Chondrocyte (in vitro differentiated cells): ENCODE results near the gene TTLL10. TPM values are rescaled to one million over a fixed set of nuclear protein-coding genes. Genes with fewer than 3 reads are reported as not detected.
A peak's percentile ranks its signal among the peaks of the same experiment; 100 is the strongest.

ENCODE experiments used
- DNase-seq: peaks from one replicate; pipeline ENCODE4 v3.0.0; 2021; ENCODE audit warnings: mixed read lengths, low spot score
- H3K27ac Mint-ChIP-seq: one replicate; pipeline ENCODE4 v1.8.0; 2021; ENCODE audit warnings: mild to moderate bottlenecking, moderate library complexity, mixed read lengths; ENCODE audit not compliant: unreplicated experiment
- H3K27me3 Mint-ChIP-seq: 2 replicates; pipeline ENCODE4 v1.8.0; 2021; ENCODE audit warnings: low read depth, mixed read lengths
- H3K36me3 Mint-ChIP-seq: 2 replicates; pipeline ENCODE4 v1.8.0; 2021; ENCODE audit warnings: low read depth, mixed read lengths
- H3K4me1 Mint-ChIP-seq: 2 replicates; pipeline ENCODE4 v1.8.0; 2021; ENCODE audit warnings: low read depth, mild to moderate bottlenecking, mixed read lengths
- H3K4me3 Mint-ChIP-seq: one replicate; pipeline ENCODE4 v1.8.0; 2021; ENCODE audit warnings: mild to moderate bottlenecking, moderate library complexity, mixed read lengths; ENCODE audit not compliant: unreplicated experiment
- H3K9me3 Mint-ChIP-seq: 2 replicates; pipeline ENCODE4 v1.8.0; 2021; ENCODE audit warnings: low read depth, mixed read lengths
- CTCF ChIP-seq: fragments of 200-600 bp; sonication (generic); IDR thresholded peaks from 2 replicates; pipeline ENCODE4 v1.5.0; 2021; ENCODE audit warnings: antibody characterized with exemption, mild to moderate bottlenecking, moderate library complexity
- total RNA-seq: library from RNA; stranded (reverse); gene quantifications from 3 replicates; pipeline ENCODE4 v1.2.1, GENCODE V29; 2021

The TTLL10 gene
- total RNA-seq, 1 donor from 2014 or later: not detected

DNA sequence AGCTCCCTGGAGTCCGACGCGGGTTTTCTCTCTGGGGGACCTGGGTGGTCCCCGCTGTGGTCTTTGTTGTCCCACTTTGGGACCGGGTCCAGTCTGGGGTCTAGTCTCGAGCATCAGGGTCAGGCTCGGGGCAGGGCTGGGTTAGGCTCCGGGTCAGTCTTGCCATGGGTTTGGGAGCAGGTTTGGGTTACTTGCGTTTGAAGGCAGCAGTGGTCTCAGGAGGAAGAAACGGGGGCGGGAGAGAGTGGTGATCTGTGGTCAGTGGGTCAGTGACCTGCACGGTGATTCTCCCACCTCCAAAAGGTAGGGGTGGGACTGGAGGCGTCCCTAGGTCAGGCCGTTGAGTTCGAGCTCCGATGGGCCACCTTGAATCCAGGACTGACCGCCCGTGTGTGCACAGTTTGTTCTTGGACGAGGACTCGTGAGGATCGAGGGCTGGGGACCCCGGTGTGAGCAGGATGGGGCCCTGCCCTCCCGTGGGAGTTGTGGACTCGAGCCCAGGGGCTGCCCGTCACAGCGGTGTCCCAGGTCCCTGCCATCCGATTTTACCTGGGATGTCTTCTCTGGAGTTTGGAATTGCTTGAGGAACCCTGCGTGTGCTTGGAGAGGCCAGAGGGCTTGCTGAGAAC lies 60.6 kb downstream of the TTLL10 start:
- no peak for DNase-seq
- H3K4me1 Mint-ChIP-seq: peaks cover 37% of the 10 kb centered on the region
- H3K36me3 Mint-ChIP-seq: peaks cover 7% of the 10 kb centered on the region
- no peak overlapping the region for H3K27ac Mint-ChIP-seq
- TF ChIP-seq CTCF: no peak
- no peaks in the 10 kb centered on the region for H3K9me3 Mint-ChIP-seq
- H3K4me3 Mint-ChIP-seq: peak overlapping the region; percentile 63
- no peaks in the 10 kb centered on the region for H3K27me3 Mint-ChIP-seq

- TF ChIP-seq CTCF: no peak
- Mint-ChIP-seq H3K36me3 (peaks cover 7% of the 10 kb centered on the region), H3K9me3 (no peaks in the 10 kb centered on the region), H3K4me1 (peaks cover 32% of the 10 kb centered on the region), H3K4me3 (no peak overlapping the region), H3K27me3 (no peaks in the 10 kb centered on the region), H3K27ac (no peak overlapping the region)
- no peak for DNase-seq
These were observed 61.5 kb downstream of the TTLL10 start for GRCh38 chr1:1235016-1235744.

GRCh38 chr1:1236176-1236763 lies 62.6 kb downstream of the TTLL10 start:
- Mint-ChIP-seq H3K27ac (no peak overlapping the region), H3K9me3 (no peaks in the 10 kb centered on the region), H3K4me1 (peaks cover 23% of the 10 kb centered on the region), H3K36me3 (peaks cover 7% of the 10 kb centered on the region), H3K4me3 (no peak overlapping the region), H3K27me3 (no peaks in the 10 kb centered on the region)
- DNase-seq: no peak
- no peak for TF ChIP-seq CTCF

DNA sequence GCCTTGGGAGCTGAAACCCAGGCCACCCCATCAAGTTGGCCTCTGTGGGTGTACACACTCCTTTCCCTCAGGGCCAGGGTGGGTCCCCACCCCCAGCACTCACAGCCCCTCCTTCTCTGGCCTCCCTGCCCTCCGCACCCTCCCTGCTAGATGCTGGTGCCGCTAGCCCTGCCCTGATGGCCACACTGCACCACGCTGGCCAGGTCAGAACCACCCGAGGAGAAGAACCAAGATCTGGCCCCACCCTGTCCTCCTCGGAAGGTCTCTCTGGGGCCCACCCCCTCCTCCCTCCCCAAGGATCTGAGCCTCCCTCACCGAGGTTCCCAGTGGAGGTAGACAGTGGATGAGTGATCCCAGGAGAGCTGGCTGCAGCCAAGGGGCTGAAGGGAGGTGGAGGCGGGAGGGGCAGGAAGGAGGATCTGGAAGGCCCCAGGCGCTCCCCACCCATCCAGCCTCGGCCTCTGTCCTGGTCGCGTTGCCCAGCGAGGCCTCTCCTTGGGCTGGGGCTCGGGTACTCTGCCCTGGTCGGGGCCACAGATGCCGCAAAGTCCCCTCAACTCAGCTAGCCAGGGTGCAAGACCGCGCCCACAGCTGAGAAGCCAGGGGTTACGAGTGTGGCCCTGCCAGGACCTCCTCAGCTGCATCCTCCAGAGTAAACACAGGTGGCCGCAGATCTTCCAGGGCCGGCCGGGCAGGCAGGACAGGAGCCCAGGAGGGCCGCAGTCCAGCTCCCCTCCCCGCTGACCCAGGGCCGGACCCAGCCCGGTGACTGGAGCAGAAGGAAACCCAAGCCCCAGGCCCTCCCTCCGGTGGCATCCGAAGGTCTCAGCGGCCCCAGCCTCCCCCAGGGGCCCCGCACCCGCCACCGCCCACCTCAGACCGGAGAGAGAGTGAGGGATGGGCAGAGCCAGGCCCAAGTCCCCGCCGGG lies 63.5 kb downstream of the TTLL10 start:
- H3K4me3 Mint-ChIP-seq: no peak overlapping the region
- H3K27me3 Mint-ChIP-seq: no peaks in the 10 kb centered on the region
- no peak for DNase-seq
- peaks cover 23% of the 10 kb centered on the region for H3K4me1 Mint-ChIP-seq
- H3K27ac Mint-ChIP-seq: no peak overlapping the region
- TF ChIP-seq CTCF: no peak
- peaks cover 7% of the 10 kb centered on the region for H3K36me3 Mint-ChIP-seq
- H3K9me3 Mint-ChIP-seq: no peaks in the 10 kb centered on the region
